T-helper 22 cell (primary cell): ENCODE data around the gene ITGA5.

Experiments used
- DNase-seq: peaks from one replicate; pipeline ENCODE4 v3.0.0-alpha.2; 2020; ENCODE audit warnings: low read depth

The ITGA5 gene

GRCh38 chr12:54430471-54431069 is 11.5 kb upstream of the ITGA5 start:
- no peak for DNase-seq

- DNase-seq, result no peak
Measured at GRCh38 chr12:54429014-54429471, 10.0 kb upstream of the ITGA5 start.

DNA sequence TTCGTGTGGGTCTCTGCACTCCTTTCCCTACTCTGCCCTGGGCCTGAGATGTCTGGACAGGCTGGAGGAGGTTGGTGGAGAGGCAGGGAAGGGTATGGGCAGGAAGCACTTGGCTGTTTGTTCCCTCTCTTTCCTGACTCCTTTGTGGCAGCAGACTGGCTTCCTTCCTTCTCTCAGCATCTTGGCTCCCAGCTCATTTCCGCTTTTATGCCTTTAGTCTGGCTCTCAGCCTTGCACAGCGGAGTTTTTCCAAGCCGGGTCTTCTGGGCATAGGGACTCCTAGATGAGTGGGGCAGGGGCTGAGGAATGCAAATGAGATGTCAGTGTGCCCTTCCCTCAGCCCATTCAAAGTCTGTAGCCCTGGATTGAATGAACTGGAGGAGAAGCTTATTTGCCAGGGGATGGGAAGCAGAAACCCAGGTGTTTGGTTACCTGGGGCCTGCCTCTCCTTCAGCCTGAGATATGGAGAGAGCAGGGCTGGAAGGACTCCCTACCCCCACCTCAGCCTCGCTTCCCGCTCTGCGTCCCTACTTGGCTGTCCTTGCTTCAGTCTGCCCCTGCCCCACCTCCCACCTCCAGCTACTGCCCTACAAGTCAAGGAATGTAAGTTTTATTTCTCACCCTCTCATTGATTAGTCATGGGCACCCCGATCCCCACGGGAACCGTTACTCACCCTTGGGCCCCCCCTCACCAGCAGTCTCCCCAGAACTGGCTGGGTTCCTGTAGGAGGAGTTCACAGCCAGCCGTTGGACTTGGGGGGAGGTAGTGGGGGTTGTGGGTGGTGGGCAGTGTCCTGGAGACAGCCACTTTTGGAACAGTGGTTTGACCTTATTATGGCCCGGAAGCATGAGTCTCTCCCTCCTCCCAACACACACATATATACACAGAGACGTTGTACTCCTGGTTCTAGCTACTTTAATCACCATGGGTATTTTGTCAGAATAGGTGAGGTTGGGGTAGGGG is 9.3 kb upstream of the ITGA5 start:
- DNase-seq, result no peak

DNA sequence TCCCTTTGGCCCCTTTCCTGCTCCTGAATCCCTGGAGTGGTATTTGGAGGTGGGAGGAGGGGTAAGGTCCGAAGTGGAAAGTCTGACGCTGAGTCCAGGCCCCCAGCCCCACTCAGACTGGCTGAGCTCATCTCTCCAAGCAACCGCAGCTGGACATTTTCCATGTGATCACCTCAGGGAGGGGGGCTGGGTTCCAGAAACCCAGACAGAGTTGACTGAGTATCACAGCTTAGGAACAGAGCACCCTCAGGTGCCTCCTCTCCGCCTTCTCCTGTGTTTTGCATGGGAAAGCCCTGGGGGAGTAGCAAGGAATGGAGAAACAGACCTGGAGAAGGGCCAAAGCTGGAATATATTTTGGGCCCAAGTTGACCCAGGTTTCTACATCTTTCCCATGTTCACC is 8.0 kb upstream of the ITGA5 start:
- no peak for DNase-seq

- DNase-seq, result no peak
Measured at GRCh38 chr12:54426690-54427089, 7.6 kb upstream of the ITGA5 start.

- no peak for DNase-seq
Measured at GRCh38 chr12:54425702-54426101, 6.6 kb upstream of the ITGA5 start.

- DNase-seq, result no peak
Measured at GRCh38 chr12:54424224-54424623, 5.2 kb upstream of the ITGA5 start.

DNA sequence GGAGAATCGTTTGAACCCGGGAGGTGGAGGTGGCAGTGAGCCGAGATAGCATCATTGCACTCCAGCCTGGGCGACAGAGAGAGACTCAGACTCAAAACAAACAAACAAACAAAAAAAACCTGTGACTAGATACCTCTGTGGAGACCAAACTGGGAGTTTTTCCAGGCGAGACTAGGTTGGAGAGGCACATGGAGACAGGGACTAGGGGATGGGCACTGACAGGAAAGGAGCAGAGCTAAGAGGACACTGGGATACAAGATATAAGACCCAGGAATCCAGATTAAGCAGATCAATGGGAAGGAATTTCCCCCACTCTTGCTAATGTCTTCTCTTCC is 4.7 kb upstream of the ITGA5 start:
- no peak for DNase-seq

- no peak for DNase-seq
Measured at GRCh38 chr12:54421879-54422250, 2.8 kb upstream of the ITGA5 start.

DNA sequence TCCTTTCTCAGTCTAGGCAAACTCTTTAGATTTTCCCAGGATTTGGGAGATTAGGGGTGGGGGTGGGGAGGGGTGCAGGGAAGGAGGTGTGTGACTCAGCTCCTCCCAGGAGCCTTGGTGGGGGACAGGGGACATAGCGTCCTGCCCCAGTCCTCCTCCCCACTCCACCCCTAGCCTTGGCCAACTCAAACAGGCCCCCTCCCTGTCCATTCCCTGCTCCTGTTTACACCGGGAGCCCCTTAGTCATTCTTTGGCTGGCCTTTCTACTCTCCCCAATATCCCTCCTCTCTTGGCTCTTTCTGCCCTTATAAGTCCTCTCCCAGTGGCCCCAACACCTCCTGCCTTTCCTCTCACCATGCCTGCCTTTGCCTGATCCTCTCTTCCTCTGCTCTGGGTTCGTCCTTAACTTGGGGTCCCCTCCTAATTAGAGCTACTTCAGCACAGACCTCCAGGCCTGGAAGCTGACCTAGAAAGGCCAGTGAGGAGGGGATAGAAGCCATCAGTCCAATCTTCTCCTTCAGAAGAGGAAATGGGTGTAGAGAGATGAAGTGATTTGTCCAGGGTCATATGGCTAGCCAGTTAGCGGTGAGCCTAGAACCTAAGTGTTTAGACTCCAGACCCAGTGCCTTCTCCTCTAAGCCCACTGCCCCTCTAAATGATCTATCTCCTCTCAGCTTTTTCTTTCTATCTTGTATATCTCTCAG is 2.3 kb upstream of the ITGA5 start:
- no peak for DNase-seq

DNA sequence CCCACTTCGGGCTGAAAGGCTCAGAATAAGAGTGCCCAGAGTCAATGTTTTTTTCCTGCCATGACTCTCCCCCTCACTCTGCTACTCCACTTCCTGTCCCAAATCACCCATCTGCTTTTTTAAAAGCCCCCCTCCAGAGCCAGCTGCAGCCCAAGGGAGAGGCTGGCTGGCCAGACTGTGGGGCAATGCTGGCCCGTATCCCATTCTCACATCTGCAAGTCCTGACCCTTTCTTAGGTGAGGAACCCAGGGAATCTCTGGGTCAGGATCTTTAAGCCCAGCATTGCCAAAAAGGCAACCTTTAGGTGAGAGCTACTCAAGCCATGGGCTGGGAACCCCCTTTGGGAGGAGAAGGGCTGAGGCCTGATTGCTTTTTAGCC is 1.7 kb upstream of the ITGA5 start:
- DNase-seq, result no peak

DNA sequence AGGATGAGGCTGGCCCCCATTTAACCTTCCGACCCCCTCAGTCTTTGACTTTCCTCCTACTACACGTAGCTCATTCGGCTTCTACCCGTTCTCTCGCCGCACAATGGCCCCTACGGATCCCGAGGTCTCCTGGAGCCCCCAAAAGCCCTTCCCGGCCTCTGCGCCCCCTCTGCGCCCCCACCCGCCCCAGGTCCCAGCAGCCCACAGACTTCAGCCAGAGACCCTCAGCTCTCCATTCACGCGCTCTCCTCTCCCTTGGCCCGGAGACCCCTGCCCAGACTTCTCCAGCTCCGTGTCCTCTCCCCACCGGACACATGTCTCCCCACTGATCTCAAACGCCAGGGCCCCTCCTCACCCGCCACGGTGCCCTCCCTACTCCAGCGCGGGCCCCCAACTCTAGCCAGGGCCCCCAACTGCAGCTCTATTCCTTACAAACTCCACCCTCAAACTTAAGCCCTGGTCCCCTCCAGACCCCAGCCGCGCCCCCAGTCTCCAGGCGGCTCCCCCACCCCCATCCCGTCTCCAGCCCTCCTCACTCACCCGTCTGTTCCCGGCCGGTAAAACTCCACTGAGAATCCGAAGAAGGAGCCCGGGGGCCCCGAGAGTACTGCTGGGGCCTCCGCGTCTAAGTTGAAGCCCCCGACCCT is 502 bp downstream of the ITGA5 start:
- DNase-seq, result no peak

GRCh38 chr12:54417712-54418440 is 1.2 kb downstream of the ITGA5 start:
- no peak for DNase-seq

DNA sequence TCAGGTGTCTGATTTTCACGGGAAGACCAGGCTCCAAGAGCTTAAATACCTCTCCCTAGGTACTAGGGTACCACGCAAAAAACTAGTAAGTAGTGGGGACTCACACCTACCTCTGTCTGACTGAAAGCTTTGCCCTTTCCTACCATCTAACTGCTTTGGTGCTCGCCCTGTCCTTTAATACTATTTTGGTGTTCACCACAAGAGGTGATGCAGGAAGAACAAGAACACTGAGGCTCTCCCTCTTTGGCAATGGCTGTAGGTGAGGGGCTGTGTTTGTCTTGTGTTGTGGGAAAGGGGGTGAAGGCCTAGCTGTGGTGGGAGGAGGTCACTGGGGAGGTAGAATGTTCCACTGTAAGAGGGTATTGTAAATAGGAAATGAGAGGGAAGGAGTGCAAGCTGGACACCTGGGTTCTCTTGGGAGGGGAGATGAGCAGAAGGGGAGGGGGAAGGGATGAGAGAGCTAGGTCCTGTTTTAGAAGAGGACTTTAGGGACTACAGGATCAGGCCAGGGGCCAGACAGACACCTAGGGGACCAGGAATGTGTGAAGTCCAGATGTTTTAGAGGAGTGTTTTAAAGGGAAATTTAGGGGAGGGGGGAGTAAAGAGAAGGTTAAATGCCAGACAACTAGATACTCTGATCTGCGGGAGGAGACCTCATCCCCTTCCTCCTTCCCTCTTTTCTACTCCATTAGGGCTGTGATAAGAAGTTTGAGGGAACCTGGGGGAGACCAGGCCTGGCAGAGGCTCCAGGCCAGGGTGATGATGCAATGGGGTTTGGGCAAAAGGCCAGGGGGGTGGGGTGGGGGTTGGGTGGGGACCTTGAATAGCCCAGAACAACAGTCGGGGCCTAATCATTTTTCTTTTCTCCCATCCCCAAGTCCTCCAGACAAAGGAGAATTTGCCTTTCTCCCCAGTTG is 2.1 kb downstream of the ITGA5 start:
- no peak for DNase-seq

GRCh38 chr12:54415221-54415929 is 3.7 kb downstream of the ITGA5 start:
- no peak for DNase-seq

DNA sequence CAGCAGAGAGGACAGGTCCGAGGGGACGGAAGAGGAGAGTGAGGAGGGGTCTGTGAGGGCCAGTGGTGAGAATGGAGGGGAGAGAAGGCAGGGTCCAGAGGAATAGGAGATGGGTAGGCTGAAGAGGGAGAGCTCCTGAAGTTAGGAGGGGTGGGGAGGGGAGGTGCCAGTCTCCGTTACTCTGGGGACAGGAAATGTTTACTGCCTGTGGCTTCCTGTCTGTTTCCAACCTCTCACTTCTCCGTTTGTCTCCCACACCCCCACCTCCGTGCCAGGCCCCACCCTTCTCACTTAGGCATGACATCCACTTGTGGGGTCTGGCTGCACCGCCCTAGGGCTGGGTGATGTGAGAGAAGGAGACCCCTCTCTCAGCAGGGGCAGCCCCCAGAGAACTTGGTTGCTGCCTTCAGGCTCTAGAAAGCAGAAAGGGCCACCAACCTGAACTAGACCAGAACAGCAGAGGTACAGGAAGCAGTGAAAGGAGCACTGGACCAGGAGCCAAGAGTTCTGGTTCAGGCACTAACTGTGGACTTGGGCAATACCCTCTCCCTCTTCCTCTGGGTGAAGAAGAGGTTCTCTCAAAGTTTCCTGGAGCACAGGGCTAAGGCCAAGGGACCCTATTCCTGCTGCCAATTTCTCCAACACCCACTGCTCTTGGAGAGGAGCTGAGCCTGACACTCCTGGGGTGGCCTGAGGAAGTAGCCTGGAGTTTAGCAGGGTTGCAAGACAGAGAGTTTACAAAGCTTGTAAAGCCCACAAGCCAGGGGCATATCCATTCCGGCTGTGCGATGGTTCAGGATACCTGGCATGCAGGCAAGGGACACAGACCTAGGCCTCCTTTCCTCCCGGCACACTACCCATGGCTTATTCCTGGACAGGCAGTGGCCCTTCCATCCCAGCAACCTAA is 5.5 kb downstream of the ITGA5 start:
- DNase-seq, result peak; percentile 78

- DNase-seq, result no peak
Measured at GRCh38 chr12:54412786-54413185, 6.3 kb downstream of the ITGA5 start.

GRCh38 chr12:54412348-54412747 is 6.7 kb downstream of the ITGA5 start:
- DNase-seq, result no peak
